Pancreas (tissue), 10 donors: ENCODE measurements around the gene DSE. TPM values are rescaled to one million over a fixed set of nuclear protein-coding genes. Genes with fewer than 3 reads are reported as not detected.

ENCODE experiments used
- ATAC-seq, 4 donors: fragments of 200-7000 bp; cut with Tn5 transposase; one replicate each; pipeline versions ENCODE4 v1.8.0 to v1.9.1; 2020; ENCODE audit warnings: mild to moderate bottlenecking in 4 of 4, moderate library complexity in 4 of 4
- DNase-seq, 6 donors: peaks; one replicate each; pipeline ENCODE4 v3.0.0-alpha.2; 2020
- FAIRE-seq: peaks from 2 replicates; lab custom pipeline; 2012; peaks lifted over from hg19 to GRCh38; lab: Jason Lieb, UNC
- H3K27ac ChIP-seq, 4 donors: fragments of 200-600 bp; sonication (generic); 1 replicate in 3 of 4; 2 replicates in 1 of 4; pipeline versions ENCODE4 v1.5.0 to v1.8.0; 2020
- H3K27me3 ChIP-seq, 4 donors: fragments of 200-600 bp; one replicate each; pipeline ENCODE4 v1.8.0; 2021
- H3K36me3 ChIP-seq, 3 donors: fragments of 200-600 bp; sonication (generic) in 1 of 3; one replicate each; pipeline versions ENCODE4 v1.5.0 to v1.8.0; 2020 to 2021
- H3K4me1 ChIP-seq, 3 donors: fragments of 200-600 bp; one replicate each; pipeline ENCODE4 v1.8.0; 2021
- H3K4me3 ChIP-seq, 4 donors: fragments of 200-600 bp; sonication (generic) in 2 of 4; one replicate each; pipeline versions ENCODE4 v1.5.0 to v1.8.0; 2020 to 2021
- H3K9me3 ChIP-seq, 4 donors: fragments of 200-600 bp; one replicate each; pipeline ENCODE4 v1.8.0; 2021
- CTCF ChIP-seq, 4 donors: fragments of 200-600 bp; sonication (generic) in 3 of 4; IDR thresholded peaks; one replicate each; pipeline versions ENCODE4 v1.5.0 to v1.8.0; 2021; ENCODE audit warnings: antibody characterized with exemption in 4 of 4
- WGBS, 2 donors: extraction: QIAGEN DNeasy Blood & Tissue Kit; methylation state at CpG; one replicate each; pipeline ENCODE4 v1.1.7; 2013; 5-methylcytosine and 5-hydroxymethylcytosine counted together
- intact Hi-C, 3 donors: fragments of 100-400 bp; cut with DNase I; formaldehyde crosslinking; loops; one replicate each; pipeline versions ENCODE4 v1.11.1 to v1.14.2; 2022
- polyA plus RNA-seq, 2 donors: library from polyadenylated mRNA; stranded (reverse); fragments of 200-250 nt; gene quantifications; one replicate each; pipeline ENCODE4 v1.2.3, GENCODE V29; 2013
- total RNA-seq, 6 donors: library from RNA; stranded (reverse); fragmentation: NEBNext Ultra II Directional in 4 of 6; extraction: Animal tissue kit (Norgen Biotek cat#: 25700) in 4 of 6; gene quantifications; one replicate each; pipeline versions ENCODE4 v1.2.1 to v1.2.4, GENCODE V29; 2021 to 2023
- donor health status: healthy with polysubstance abuse.
- donor health status: DM: no; HTN: no; CAD: no; lungs with moderate emphysema.
- donor health status: DM: no; HTN: no; CAD: no.
- donor health status: control.
- donor health status: control.
- donor health status: Bipolar disorder and iron deficiency.
- donor health status: DM: yes; HTN: yes; CAD: no.
- donor health status: DM: no; HTN: no; CAD: no.
- donor health status: DM: no; HTN: no; CAD: no.
- donor health status: DM: yes; HTN: yes; CAD: no.

Gene DSE
- total and polyA plus RNA-seq, 8 donors: 1.7 to 19.2 (median 2.8) TPM

- whole genome bisulfite sequencing, 2 donors: 79 to 83% methylated on average over 1 of the region's 1 CpG
- FAIRE-seq (no peak), DNase-seq (no peak), ATAC-seq (no peak)
- Histone ChIP-seq H3K36me3 (no peaks in the 10 kb centered on the region), H3K27ac (no peak overlapping the region), H3K9me3 (no peaks in the 10 kb centered on the region), H3K4me3 (no peak overlapping the region), H3K27me3 (no peaks in the 10 kb centered on the region), H3K4me1 (peaks cover 0 to 7% (median 0%) of the 10 kb centered on the region in 3 donors)
- TF ChIP-seq CTCF (IDR thresholded peaks at IDR 0.05): no peak
- intact Hi-C loops: no loop called here
Measured at GRCh38 chr6:116400328-116400727, 29.6 kb downstream of the DSE start.

GRCh38 chr6:116402108-116402937 is 31.6 kb downstream of the DSE start:
- TF ChIP-seq CTCF (IDR thresholded peaks at IDR 0.05): no peak
- H3K27ac ChIP-seq: no peak overlapping the region
- H3K27me3 ChIP-seq: no peaks in the 10 kb centered on the region
- WGBS, 2 donors: 67 to 69% methylated on average over 2 of the region's 2 CpGs
- FAIRE-seq (no peak), ATAC-seq (no peak), DNase-seq (no peak)
- H3K4me3 ChIP-seq: no peak overlapping the region
- H3K36me3 ChIP-seq: no peaks in the 10 kb centered on the region
- intact Hi-C loops: no loop called here
- H3K9me3 ChIP-seq: no peaks in the 10 kb centered on the region
- H3K4me1 ChIP-seq: peaks cover 0 to 7% (median 0%) of the 10 kb centered on the region in 3 donors

GRCh38 chr6:116403205-116403604 is 32.5 kb downstream of the DSE start:
- Histone ChIP-seq H3K27me3 (no peaks in the 10 kb centered on the region), H3K9me3 (no peaks in the 10 kb centered on the region), H3K27ac (no peak overlapping the region), H3K4me3 (no peak overlapping the region), H3K4me1 (peaks cover 0 to 4% (median 0%) of the 10 kb centered on the region in 3 donors), H3K36me3 (no peaks in the 10 kb centered on the region)
- no peak for TF ChIP-seq CTCF (IDR thresholded peaks at IDR 0.05)
- no peak for FAIRE-seq
- intact Hi-C loops: no loop called here
- no peak for ATAC-seq
- no peak for DNase-seq
- WGBS, 2 donors: 37 to 54% methylated on average over 1 of the region's 1 CpG

GRCh38 chr6:116404696-116405095 is 33.9 kb downstream of the DSE start:
- H3K9me3 ChIP-seq: no peaks in the 10 kb centered on the region
- WGBS, 2 donors: 74 to 82% methylated on average over 3 of the region's 3 CpGs
- H3K36me3 ChIP-seq: no peaks in the 10 kb centered on the region
- H3K4me1 ChIP-seq: no peaks in the 10 kb centered on the region
- ATAC-seq: peak in 1 of 4 donors; percentile 16
- no peak for DNase-seq
- H3K4me3 ChIP-seq: no peak overlapping the region
- no peaks in the 10 kb centered on the region for H3K27me3 ChIP-seq
- intact Hi-C loops: no loop called here
- TF ChIP-seq CTCF (IDR thresholded peaks at IDR 0.05): no peak
- H3K27ac ChIP-seq: peak overlapping the region in 1 of 4 donors; percentile 0
- peak; percentile 26 for FAIRE-seq

- intact Hi-C loops: no loop called here
- ATAC-seq (peak in 2 of 4 donors; percentile 38 to 54), DNase-seq (no peak), FAIRE-seq (no peak)
- H3K9me3 ChIP-seq: no peaks in the 10 kb centered on the region
- TF ChIP-seq CTCF (IDR thresholded peaks at IDR 0.05): no peak
- peak overlapping the region in 1 of 4 donors; percentile 0 for H3K27ac ChIP-seq
- no peaks in the 10 kb centered on the region for H3K27me3 ChIP-seq
- H3K36me3 ChIP-seq: no peaks in the 10 kb centered on the region
- H3K4me3 ChIP-seq: no peak overlapping the region
- 64 to 70% methylated on average over 5 of the region's 5 CpGs for WGBS, 2 donors
- no peaks in the 10 kb centered on the region for H3K4me1 ChIP-seq
Measured at GRCh38 chr6:116405138-116405537, 34.4 kb downstream of the DSE start.
